ENCODE results near the gene LRRC7. TPM values are rescaled to one million over a fixed set of nuclear protein-coding genes. Genes with fewer than 3 reads are reported as not detected.

LRRC7 gene
- total RNA-seq, 1 donor: under 0.01 TPM

- H3K4me2 ChIP-seq (ENCODE audit: insufficient read depth, low read length): no peak overlapping the region
- H4K20me1 ChIP-seq (ENCODE audit: insufficient read depth, low read length): no peaks in the 10 kb centered on the region
- DNase-seq (ENCODE audit: insufficient read length, low spot score, missing footprints): no peak
- no peak for TF ChIP-seq CTCF (IDR thresholded peaks at IDR 0.05; ENCODE audit: extremely low read depth, low read depth, low read length)
- H3K27me3 ChIP-seq (ENCODE audit: insufficient read depth, low read length): no peaks in the 10 kb centered on the region
- no peak overlapping the region for H3K27ac ChIP-seq (ENCODE audit: low read depth, low read length)
- H3K4me1 ChIP-seq (ENCODE audit: insufficient read depth, low read length): no peaks in the 10 kb centered on the region
- H2AFZ ChIP-seq (ENCODE audit: low read length): no peak overlapping the region
- no peaks in the 10 kb centered on the region for H3K79me2 ChIP-seq (ENCODE audit: insufficient read depth, low read length)
- H3K9me3 ChIP-seq (ENCODE audit: low read depth, low read length): no peaks in the 10 kb centered on the region
- H3K36me3 ChIP-seq (ENCODE audit: insufficient read depth, low read length): no peaks in the 10 kb centered on the region
- H3K4me3 ChIP-seq (ENCODE audit: insufficient read depth, low read length): no peak overlapping the region
These were observed 208.8 kb downstream of the LRRC7 start for GRCh38 chr1:69776555-69776954.

GRCh38 chr1:69777423-69777822, 209.7 kb downstream of the LRRC7 start:
- Histone ChIP-seq H3K36me3 (ENCODE audit: insufficient read depth, low read length) (no peaks in the 10 kb centered on the region), H3K27ac (ENCODE audit: low read depth, low read length) (no peak overlapping the region), H3K4me1 (ENCODE audit: insufficient read depth, low read length) (no peaks in the 10 kb centered on the region), H3K27me3 (ENCODE audit: insufficient read depth, low read length) (no peaks in the 10 kb centered on the region), H3K79me2 (ENCODE audit: insufficient read depth, low read length) (no peaks in the 10 kb centered on the region), H4K20me1 (ENCODE audit: insufficient read depth, low read length) (no peaks in the 10 kb centered on the region), H3K4me2 (ENCODE audit: insufficient read depth, low read length) (no peak overlapping the region), H3K4me3 (ENCODE audit: insufficient read depth, low read length) (no peak overlapping the region), H3K9me3 (ENCODE audit: low read depth, low read length) (no peaks in the 10 kb centered on the region), H2AFZ (ENCODE audit: low read length) (no peak overlapping the region)
- no peak for TF ChIP-seq CTCF (IDR thresholded peaks at IDR 0.05; ENCODE audit: extremely low read depth, low read depth, low read length)
- no peak for DNase-seq (ENCODE audit: insufficient read length, low spot score, missing footprints)

GRCh38 chr1:69777971-69778370, 210.2 kb downstream of the LRRC7 start:
- Histone ChIP-seq H3K4me3 (ENCODE audit: insufficient read depth, low read length) (no peak overlapping the region), H3K36me3 (ENCODE audit: insufficient read depth, low read length) (no peaks in the 10 kb centered on the region), H3K27me3 (ENCODE audit: insufficient read depth, low read length) (no peaks in the 10 kb centered on the region), H3K79me2 (ENCODE audit: insufficient read depth, low read length) (no peaks in the 10 kb centered on the region), H3K4me1 (ENCODE audit: insufficient read depth, low read length) (no peaks in the 10 kb centered on the region), H2AFZ (ENCODE audit: low read length) (no peak overlapping the region), H3K9me3 (ENCODE audit: low read depth, low read length) (no peaks in the 10 kb centered on the region), H4K20me1 (ENCODE audit: insufficient read depth, low read length) (no peaks in the 10 kb centered on the region), H3K27ac (ENCODE audit: low read depth, low read length) (no peak overlapping the region), H3K4me2 (ENCODE audit: insufficient read depth, low read length) (no peak overlapping the region)
- TF ChIP-seq CTCF (IDR thresholded peaks at IDR 0.05; ENCODE audit: extremely low read depth, low read depth, low read length): no peak
- no peak for DNase-seq (ENCODE audit: insufficient read length, low spot score, missing footprints)

- Histone ChIP-seq H3K27me3 (ENCODE audit: insufficient read depth, low read length) (no peaks in the 10 kb centered on the region), H3K36me3 (ENCODE audit: insufficient read depth, low read length) (no peaks in the 10 kb centered on the region), H3K9me3 (ENCODE audit: low read depth, low read length) (no peaks in the 10 kb centered on the region), H3K79me2 (ENCODE audit: insufficient read depth, low read length) (no peaks in the 10 kb centered on the region), H4K20me1 (ENCODE audit: insufficient read depth, low read length) (no peaks in the 10 kb centered on the region), H3K4me3 (ENCODE audit: insufficient read depth, low read length) (no peak overlapping the region), H3K27ac (ENCODE audit: low read depth, low read length) (no peak overlapping the region), H3K4me1 (ENCODE audit: insufficient read depth, low read length) (no peaks in the 10 kb centered on the region), H2AFZ (ENCODE audit: low read length) (no peak overlapping the region), H3K4me2 (ENCODE audit: insufficient read depth, low read length) (no peak overlapping the region)
- no peak for TF ChIP-seq CTCF (IDR thresholded peaks at IDR 0.05; ENCODE audit: extremely low read depth, low read depth, low read length)
- DNase-seq (ENCODE audit: insufficient read length, low spot score, missing footprints): no peak
These were observed 219.4 kb downstream of the LRRC7 start for GRCh38 chr1:69787151-69787550.
